Activated CD4-positive, CD25-positive, alpha-beta regulatory T cell treated with anti-CD3 and anti-CD28 coated beads, Interleukin-2, amount 50 U/mL, for 16 hours (primary cell): ENCODE measurements around the gene INPP4A.

Experiments
- DNase-seq: peaks from one replicate; pipeline ENCODE4 v3.0.0-alpha.2; 2020; ENCODE audit warnings: low read depth, low spot score

The INPP4A gene

DNA sequence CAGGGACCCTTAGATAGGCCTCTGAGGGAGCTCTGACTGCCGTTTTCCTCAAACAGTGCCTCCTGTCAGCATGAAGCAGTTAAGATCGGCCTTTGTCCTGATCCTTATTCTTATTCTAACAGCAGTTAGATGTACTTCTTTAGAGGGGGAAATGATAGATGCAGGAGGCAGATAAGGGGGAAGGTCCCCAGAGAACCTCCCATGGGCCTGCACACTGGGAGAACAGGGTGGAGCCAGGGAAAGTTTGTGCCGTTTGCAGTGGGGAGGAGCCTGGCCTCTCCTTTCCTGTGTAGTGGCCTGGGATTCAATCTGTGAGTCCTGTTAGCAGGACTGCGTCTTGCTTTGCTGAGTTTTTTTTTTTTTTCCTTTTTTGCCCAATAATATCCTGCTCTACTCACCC, 7.9 kb upstream of the INPP4A start:
- DNase-seq = no peak

DNA sequence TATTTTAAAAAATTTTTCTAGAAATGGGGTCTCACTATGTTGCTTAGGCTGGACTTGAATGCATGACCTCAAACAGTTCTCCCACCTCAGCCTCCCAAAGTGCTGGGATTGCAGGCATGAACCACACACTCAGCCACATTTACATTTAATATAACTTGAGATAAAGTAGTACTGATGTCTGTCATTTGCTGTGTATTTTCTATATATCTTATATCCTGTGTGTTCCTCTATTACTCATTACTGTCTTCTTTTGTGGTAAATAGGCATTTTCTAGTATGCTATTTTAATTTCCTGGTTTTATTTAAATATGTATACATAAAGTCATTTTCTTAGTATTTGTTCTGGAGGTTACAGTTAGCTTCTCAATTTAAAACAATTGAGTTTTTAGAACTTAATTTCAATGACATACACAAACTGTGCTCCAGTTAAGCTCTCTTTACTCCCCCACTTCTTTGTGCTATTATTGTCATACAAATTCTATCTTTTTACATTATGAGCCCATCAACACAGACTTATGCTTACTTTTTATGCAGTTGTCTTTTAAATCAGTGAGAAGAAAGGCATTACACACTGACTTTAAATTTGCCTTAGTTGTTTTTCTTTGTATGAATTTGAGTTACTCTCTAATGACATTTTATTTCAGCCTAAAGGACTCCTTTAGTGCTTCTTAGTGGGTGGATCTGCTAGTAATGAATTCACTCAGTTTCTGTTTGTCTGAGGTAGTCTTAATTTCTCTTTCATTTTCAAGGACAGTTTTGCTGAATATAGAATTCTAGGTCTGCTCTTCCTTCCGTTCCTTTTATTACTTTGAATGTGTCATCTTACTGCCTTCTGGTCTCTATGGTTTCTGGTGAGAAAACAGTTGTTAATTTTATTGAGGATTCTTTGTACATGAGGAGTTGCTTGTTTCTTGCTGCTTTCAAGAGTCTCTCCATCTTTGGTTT, 6.2 kb upstream of the INPP4A start:
- no peak for DNase-seq

GRCh38 chr2:98441706-98442450, 2.8 kb upstream of the INPP4A start:
- no peak for DNase-seq

GRCh38 chr2:98442488-98442887, 2.2 kb upstream of the INPP4A start:
- DNase-seq = no peak

GRCh38 chr2:98445177-98445682, 572 bp downstream of the INPP4A start:
- no peak for DNase-seq

DNA sequence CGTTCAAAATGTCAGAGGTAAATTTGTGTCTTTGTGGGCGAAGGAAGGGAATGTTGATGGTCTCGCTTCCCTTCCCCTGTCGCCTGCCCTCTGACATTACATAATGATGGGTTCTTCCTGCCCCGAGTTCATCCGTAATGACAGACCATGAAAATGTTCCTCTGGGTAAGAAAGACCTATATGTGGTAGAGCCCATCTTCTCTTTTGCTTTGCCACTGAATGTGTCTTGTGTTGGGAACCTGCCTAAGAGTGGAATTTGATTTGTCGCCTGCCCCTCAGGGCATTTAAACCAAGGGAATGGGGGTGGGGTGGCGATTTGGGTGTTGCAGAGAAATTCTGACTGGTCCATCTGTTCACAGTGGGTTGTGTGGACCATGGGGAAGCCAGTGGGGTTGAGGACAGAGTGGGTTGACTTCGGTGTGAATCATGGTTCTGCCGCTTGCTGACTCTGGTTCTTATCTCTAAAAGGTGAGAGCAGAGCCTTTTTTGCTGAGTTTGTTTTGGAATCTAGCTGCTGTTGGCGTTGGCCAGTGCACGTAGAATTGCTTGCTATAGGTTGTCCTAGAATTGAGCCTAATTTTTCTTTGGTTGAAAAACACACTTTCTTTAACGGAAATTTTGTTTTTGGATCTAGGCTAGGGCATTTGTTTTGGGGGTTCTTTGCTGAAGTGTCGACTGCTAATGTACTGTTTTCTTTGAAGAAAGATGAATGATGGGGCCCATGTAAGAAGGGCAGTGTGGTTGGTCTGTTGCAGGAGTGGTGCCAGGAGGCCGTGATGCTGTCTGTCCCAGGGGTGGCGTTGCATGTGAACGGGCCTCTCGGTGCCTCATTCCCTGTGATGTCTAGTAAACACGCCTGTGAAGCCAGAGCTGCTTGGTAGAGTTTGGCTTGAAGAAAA, 1.3 kb downstream of the INPP4A start:
- DNase-seq = no peak

DNA sequence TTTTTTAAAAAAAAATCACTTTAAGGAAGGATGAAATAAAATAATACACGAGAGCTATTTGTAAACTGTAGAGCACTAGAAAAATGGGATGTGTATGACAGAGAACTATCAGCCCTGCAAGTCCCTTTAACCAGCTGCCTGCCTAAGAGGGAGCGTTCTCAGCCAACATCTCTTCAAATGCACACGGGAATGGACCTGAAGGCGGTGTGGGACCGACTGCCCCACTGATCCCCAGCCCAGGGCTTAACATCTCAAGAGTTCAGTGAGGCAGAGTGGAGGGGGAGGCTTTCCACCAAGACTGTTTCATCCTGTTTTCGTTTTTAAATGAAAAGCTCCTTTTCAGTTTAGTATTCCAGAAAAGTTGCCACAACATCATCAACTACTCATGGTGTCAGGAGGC, 2.2 kb downstream of the INPP4A start:
- no peak for DNase-seq

DNA sequence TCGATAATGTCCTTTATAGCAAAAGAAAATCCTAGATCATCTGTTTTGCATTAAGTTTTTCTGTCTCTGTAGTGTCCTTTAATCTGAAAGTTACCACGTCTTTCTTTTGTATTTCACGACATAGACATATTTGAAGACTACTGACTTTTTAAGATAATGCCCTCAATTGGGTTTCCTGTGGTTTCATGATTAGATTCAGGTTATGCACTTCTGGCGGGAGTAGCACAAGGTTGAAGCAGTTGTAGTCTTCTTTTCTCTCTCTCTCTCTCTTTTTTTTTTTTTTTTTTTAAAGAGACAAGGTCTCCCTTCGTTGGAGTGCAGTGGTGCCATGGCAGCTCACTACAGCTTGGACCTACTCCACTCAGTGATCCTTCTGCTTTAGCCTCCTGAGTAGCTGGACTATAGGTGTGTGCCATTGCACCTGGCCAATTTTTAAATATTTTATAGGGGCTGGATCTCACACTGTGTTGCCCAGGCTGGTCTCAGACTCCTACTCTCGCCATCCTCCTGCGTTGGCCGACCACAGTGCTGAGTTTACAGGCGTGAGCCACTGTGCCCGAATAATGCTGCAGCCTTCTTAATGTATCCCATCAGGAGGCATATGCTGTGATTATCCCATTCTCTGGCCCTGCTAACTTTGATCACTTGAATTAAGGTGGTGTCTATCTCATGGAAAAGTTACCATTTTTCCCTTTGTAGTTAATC, 3.9 kb downstream of the INPP4A start:
- no peak for DNase-seq

DNA sequence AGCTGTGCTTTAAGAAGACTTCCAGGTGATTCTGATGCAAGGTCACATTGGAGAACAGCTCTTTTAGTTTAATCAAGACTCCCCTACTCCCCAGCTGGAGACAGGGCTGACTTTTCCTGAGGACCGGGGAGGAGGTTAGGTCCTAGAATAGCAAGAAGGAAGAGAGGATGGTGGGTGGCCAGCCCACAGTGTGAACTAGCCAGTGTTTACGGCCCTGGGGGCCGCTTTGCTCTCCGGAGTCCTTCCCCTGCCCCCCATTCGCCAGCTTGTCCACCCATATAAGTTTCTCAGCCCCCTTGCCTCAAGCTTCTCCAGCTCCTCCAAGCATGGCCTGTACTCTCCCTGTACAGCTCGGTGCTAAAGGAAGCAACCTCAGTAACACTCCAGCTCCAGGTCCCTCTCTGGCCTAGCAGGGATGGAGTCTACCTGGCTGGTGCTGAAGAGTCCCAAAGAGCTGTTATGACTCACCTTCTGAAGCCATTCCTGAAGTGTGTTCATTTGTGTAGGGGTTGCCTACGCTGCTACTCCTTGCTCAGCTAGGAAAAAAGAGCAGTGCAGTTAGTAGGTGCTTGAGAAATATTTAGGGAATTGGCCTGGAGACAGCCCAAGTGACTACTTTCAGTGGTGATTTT, 7.9 kb downstream of the INPP4A start:
- DNase-seq = no peak

DNA sequence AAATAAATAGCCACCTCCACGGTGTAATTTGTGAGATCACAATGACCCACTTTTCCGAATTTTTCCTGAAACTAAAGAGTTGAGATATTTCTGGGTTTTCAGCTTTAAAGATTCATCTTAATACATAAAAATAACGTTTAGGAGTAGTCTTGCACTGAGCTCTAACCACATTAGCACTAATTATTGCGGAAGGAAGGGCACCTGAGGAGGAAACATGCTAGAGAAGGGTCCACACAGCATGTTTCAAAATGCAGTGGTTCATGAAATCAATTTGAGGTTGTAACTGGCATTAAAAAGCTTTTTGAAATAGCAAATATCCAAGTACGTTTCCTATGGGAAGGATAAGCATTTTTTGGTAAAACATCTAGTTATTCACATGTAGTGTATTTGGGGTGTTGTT, 8.4 kb downstream of the INPP4A start:
- DNase-seq = no peak

- no peak for DNase-seq
Measured at GRCh38 chr2:98453531-98453930, 8.9 kb downstream of the INPP4A start.

DNA sequence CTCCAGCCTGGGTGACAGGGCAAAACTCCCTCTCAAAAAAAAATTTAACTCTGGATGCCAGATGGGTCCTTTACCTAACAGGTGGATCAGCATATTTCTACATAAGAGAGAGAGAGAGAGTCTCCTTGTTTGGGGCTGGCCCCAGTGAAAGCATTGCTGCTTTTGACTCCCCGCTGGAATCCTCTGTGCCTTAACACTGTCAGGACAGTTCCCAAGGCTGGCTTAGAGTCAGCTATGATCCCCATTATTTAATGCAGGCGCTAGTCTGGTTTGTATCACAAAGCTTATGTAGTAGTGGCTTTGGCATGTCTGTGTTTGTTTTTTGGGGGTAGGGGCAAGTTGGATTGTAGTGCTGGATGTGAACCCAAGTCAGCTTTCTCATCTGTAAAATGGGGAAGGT, 9.4 kb downstream of the INPP4A start:
- no peak for DNase-seq

- no peak for DNase-seq
Measured at GRCh38 chr2:98454500-98455235, 10.0 kb downstream of the INPP4A start.

DNA sequence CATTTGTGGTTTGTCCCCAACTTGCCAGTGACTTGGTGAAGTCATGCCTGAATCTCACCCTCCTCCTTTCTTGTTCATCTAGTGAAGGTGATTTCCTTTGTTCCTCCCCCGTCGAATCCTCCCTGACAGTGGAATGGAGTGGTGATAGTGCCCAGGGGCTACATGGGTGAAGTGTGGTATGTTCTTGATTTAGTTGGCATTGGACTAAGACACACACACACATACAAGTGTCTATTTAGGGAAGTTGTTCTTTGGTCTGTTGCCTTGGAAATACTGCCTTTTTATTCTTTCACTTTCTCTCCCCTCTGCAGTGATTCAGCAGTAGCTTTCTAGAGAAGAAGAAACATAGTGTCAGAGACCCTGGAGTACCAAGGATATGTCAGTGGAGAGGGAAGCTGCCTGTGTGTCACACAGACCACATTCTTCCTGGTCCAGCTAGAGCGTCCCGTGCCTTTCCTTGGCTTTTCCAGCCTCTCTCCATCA, 10.9 kb downstream of the INPP4A start:
- no peak for DNase-seq

DNA sequence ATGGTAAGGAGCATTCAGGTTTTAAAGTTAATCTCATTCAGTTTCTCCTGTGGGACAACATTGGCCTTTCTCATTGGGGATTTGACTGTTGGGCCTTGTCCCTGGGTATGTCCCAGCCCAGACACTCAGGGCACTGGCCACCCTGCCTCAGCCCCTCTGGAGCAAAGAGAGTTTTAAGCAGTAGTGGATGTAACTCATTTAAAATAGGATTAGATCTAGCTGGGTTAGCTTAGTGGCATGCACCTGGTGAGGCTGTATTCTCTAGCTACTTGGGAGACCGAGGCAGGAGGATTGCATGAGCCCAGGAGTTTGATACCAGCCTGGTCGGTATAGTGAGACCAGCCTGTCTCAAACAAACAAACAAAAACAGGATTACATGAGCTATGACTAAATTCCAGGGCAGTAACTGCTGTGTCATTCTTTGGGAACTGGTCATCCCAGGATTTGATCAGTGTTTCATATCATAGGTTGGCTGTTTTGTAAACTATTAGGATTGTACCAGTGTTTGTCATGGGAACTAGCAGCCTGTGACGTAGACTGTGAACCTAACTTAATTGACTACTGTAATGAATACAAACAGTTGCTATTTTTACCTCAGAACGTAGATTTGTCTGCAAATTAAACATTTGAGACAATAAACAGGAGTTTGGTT, 12.5 kb downstream of the INPP4A start:
- no peak for DNase-seq

- DNase-seq = no peak
Measured at GRCh38 chr2:98458207-98458606, 13.5 kb downstream of the INPP4A start.

DNA sequence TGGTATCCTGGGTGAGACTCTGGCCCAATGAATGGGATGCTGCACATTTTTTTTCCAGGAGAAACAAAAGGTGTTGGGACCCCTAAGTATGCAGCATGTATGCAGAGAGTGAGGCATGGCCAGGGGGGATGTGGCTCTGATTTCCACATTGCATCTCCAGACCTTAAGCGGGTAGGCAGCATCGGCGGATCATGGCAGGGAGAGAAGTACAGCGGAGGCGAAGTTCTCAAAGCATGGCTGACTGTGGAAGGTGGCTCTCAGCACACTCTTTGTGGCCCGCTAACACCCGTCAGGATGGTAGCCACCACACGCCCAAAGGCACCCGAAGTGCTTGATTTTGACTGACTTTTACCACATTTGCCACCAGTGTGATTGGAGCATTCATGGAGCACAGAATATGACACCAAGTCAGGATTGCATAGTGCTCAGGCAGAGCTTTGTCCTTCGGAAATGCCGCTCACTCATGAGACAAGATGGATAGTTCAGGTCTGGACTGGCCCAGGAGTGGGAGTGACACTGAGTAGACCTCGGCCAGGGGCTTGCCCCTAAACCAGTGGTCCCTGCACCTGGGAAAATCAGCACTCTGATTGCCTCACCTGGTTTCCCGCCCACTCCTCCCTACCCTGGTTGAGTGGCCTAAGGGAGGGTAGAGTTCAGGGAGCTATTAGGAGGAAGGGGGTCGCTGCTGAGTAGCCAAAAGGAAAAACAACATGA, 14.2 kb downstream of the INPP4A start:
- DNase-seq = no peak

GRCh38 chr2:98459496-98460175, 15.0 kb downstream of the INPP4A start:
- DNase-seq = no peak
